ENCODE measurements around the gene RECK.
"Not testable (repeated sequence)": the region's sequence is repeated elsewhere in the genome, so short reads cannot be mapped to it uniquely, and the experiment has no call there.

The RECK gene

GRCh38 chr9:36142510-36143244 lies 106.0 kb downstream of the RECK start:
- DNase-seq, result no peak

- DNase-seq, result no peak
Measured at GRCh38 chr9:36143245-36143641, 106.5 kb downstream of the RECK start.

DNA sequence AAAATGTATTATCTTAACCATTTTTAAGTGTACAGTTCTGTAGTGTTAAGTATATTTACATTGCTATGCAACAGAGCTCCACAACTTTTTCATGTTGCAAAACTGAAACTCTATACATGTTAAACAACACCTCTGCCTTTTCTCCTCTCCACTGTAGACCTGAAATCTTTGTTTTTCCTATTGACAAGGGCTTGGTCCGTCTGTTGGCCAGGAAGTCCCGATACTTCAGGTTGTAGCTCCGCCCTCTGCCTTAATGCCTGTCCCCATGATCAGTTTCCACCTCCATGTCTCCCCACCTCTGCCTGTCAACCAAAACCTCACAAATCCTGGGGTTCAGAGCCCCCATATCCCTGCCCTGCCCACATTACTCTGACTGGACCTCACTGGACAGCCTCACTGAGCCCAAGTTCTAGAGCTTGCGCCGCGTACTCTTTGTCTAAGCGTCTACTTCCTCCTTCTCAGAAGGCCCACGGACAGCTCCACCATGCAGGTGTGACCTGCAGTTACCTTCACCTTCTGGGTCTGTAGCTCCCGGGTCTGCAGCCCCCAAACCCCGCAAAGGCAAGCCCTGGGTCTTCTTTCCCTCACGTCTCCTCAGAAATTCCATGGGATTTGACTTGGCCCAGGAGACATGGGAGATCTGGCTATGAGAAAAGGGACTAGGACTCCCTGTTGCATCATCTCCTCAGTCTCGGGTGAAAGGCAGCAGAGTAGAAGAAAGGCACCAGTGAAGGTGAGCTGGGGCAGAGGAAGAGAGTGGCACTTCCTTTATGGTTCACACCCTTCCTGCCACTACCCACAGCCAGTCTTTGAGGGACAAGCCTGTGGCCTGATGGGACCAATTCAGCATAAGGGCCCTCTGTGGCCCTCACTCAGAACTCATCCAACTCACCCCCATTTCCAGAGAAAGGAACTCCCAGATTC lies 107.9 kb downstream of the RECK start:
- DNase-seq, result no peak

GRCh38 chr9:36145970-36146369 lies 109.3 kb downstream of the RECK start:
- no peak for DNase-seq

- no peak for DNase-seq
Measured at GRCh38 chr9:36146651-36147050, 109.9 kb downstream of the RECK start.

- no peak for DNase-seq
Measured at GRCh38 chr9:36147441-36148175, 110.9 kb downstream of the RECK start.

GRCh38 chr9:36148311-36149051 lies 111.8 kb downstream of the RECK start:
- DNase-seq, result no peak

- DNase-seq, result no peak
Measured at GRCh38 chr9:36149197-36149596, 112.5 kb downstream of the RECK start.

DNA sequence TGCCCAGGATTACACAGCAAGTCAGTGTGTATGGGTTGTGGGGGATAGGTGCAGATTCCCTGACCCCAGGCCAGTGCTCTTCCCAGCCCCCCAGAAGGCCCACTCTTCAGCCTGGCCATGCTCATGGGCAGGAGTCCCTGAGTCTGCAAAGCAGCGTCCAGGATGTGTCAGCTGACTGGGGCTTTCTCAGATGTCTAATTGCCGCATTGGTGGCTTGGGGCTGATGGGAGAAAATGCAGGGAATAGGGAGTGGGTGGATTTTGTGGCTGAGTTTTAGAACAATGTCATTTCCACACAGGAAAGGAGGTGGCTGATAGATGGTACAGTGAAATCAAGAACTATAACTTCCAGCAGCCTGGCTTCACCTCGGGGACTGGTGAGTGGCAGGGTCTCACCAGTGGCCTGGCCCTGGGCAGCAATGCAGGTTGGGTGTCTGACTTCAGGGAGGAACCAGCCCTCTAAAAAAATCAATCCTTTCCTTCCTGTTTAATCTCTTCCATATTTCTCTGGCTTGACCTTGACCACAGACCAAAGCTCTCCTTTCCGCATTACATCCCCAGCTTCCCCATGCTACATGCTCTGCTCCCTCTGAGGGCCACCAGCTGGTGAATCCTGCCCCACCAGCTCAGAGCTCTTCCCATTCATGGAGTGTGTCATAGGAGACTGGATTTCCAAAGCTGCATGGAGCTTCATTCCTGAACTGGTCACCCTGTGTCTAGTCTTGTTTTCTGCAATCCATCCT lies 114.0 kb downstream of the RECK start:
- DNase-seq, result no peak

DNA sequence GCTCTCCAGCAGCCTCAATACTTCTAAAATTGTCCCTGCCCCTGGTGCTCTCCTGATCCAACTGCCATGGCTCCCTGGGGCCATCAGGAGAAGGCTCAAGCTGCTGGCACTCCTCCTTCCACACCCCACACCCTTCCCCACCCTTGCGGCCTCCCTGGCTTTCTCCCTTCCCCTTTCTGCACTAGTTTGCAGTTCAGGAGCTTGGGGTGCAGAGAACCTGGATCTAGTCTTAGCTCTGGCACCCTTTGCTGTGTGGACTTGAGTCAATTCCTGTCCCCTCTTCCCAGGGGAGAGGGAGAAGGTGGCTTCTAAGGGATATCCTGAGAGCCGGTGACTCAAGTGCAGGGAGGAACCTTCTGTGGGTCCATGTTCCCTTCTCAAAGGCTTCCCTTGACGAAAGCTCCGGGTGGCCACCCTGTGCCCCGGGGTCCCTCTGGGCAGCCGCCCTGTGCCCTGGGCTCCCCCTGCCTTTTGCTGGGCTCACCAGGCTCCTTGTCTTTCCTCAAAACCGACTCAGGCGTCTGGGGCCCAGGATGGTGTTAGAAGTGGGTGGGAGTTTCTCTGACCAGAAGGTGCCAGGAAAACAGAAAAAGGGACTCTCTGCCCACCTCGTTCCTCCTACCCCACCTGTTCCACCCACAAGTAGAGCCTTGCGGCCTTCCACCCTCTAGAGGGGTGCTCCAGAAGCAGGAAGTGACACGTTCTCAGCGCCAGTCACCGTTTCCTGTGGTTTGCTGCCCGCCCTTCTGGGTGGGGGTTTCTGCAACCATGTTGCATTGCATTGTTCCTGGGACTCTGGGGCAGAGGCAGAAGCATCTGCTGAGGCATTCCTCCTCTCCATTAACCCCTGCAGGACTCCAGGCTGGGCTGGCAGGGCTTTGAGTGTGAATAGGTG lies 114.8 kb downstream of the RECK start:
- no peak for DNase-seq

DNA sequence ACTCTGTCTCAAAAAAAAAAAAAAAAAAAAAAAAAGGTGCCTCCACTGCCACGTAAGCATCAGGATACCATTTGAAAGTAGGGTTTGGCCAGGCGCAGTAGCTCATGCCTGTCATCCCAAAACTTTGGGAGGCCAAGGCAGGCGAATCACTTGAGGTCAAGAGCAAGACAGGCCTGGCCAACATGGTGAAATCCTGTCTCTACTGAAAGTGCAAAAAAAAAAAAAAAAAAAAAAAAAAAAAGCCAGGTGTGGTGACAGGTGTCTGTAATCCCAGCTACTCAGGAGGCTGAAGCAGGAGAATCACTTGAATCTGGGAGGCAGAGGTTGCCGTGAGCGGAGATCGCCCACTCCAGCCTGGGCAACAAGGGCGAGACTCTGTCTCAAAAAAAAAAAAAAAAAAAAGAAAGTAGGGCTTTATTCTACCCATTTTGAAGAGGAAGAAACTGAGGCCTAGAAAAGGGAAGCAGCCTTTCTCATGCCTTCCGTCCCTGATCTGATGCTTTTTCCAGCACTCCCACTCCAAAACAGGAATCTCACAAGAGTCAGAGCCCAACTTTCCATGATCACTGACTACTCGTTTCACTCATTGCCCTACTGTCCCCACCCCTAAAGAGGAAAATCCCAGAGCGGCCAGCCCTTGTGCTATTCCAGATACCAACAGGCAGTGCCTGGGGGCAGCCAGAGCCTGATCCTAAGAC lies 116.2 kb downstream of the RECK start:
- DNase-seq, result no peak

- DNase-seq, result no peak
Measured at GRCh38 chr9:36153746-36154145, 117.0 kb downstream of the RECK start.

DNA sequence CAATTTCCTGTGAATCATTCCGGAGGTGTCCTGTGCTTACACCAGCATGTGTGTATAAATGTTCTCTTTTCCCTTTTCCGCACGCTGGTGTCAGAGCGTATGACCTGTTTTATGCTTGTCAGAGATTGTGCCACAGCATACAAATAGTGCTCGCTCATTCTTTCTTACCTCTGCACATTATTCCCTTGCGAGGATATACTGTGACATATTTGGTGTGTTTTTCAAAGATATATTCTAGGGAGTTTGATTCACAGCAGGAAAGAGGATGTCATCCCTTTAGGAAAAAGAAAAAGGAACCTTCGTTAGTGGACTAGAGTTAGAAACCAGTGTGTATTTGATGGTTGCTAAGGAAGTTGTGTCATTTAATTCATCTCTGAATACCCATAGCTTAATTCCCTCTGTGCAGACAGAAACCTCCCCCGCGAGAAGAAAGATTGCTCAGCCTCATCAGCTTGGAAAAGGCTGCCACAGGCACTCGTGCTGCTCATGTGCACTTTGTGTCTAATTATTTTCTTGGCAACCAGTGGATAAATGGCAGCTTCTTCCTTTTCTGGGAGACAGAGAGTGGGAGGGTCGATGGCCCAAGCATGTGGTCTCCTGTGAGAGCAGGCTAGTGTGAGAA lies 117.7 kb downstream of the RECK start:
- no peak for DNase-seq

- no peak for DNase-seq
Measured at GRCh38 chr9:36156116-36156515, 119.4 kb downstream of the RECK start.

DNA sequence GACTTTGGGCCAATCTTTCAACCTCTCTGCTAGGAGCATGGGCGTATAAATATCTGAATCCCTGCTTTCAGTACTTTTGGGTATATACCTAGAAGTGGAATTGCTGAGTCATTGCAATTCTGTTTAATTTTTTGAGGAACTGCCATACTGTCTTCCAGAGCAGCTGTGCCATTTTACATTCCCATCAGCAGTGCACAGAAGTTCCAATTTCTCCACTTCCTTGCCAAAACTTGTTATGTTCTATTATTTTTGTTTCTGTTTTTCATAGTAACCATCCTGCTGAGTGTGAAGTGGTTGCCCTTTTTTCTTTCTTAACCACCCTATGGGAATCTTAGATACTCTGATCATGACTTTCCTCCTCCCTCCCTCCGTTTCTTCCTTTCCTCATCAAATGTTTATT lies 121.4 kb downstream of the RECK start:
- no peak for DNase-seq

DNA sequence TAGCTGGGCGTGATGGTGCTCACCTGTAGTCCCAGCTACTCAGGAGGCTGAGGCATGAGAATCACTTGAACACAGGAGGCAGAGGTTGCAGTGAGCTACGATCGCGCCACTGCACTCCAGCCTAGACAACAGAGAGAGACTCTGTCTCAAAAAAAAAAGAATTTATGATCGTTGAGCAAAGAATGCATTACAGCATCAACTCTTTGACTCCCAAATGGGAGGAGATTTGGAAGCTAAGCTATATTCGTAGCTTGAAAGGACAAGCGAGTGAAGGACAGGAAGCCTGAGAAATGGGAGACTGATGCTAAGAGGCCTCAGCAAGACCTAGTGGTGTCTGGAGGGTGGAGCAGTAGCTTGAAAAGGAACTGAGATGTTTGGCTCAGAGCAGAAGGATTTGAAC lies 122.2 kb downstream of the RECK start:
- no peak for DNase-seq

DNA sequence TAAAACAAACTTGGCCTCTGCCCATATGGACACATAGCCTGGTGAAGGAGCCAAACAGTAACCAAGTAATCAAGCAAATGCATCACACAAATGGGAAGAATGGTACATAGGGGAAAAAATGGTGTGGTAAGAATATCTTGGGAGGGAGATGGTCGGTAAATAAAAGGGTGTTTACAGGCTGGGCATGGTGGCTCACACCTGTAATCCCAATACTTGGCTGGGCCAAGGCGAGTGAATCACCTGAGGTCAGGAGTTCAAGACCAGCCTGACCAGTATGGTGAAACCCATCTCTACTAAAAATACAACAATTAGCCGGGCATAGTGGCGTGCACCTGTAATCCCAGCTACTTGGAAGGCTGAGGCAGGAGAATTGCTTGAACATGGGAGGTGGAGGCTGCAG lies 122.8 kb downstream of the RECK start:
- DNase-seq, result not testable (repeated sequence)

- not testable (repeated sequence) for DNase-seq
Measured at GRCh38 chr9:36160126-36160525, 123.4 kb downstream of the RECK start.

DNA sequence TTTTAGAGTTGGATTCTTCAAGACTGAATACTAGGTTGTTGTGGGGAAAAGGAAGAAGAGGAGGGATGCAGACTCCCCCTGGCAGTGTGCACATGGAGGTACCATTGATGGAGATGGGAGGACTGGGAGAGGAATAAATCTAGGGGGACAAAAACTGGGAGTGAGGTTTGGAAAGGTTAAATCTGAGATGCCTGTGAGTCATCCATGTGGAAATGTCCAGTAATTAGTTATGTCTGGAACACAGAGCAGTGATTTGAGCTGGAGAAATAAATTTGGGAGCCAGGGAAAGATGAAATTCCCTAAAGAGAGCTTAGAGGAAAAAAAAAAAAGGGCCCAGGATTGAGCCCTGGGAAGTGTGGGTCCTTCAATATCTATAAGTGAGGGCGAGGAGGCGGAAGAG lies 124.5 kb downstream of the RECK start:
- no peak for DNase-seq

DNA sequence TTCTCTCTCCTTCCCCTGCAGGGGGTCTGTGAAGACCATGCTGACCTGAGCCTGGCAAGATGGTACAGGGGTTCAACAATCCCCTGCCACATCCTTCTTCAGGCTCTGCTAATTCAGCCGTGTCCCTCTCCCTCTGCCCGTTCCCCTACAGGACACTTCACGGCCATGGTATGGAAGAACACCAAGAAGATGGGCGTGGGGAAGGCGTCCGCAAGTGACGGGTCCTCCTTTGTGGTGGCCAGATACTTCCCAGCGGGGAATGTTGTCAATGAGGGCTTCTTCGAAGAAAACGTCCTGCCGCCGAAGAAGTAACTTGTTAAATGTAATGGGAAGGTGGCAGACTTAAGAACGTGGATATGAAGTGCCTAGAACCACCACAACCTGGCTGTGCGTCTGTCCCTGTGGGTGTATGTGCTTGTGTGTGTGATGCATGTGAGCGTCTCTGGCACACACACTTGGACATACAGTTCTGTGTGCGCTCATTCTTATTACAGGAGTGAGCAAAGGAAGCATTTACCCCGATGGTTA lies 125.6 kb downstream of the RECK start:
- DNase-seq, result no peak

All from NCI-H524 treated with DMSO at 0.1 percent for 48 hours (cell line).